Stimulated activated CD4-positive, alpha-beta T cell treated with anti-CD3 and anti-CD28 coated beads, TNF-alpha, amount 100 ng/mL, for 24 hours (primary cell): ENCODE measurements around the gene GPC5.

Experiments used
- DNase-seq, 3 experiments: peaks; one replicate each; pipeline ENCODE4 v3.0.0-alpha.2; 2020; ENCODE audit warnings: low read depth in 3 of 3

The GPC5 gene

GRCh38 chr13:91709180-91709579 lies 310.8 kb downstream of the GPC5 start:
- no peak for DNase-seq

- no peak for DNase-seq
These were observed 312.3 kb downstream of the GPC5 start for GRCh38 chr13:91710733-91711132.

GRCh38 chr13:91714855-91715254 lies 316.4 kb downstream of the GPC5 start:
- DNase-seq = no peak

GRCh38 chr13:91716436-91717065 lies 318.1 kb downstream of the GPC5 start:
- DNase-seq = no peak

- no peak for DNase-seq
These were observed 320.6 kb downstream of the GPC5 start for GRCh38 chr13:91719033-91719432.

GRCh38 chr13:91721413-91721812 lies 323.0 kb downstream of the GPC5 start:
- no peak for DNase-seq

- no peak for DNase-seq
These were observed 324.0 kb downstream of the GPC5 start for GRCh38 chr13:91722267-91722884.

GRCh38 chr13:91724591-91724990 lies 326.2 kb downstream of the GPC5 start:
- DNase-seq = no peak

- no peak for DNase-seq
These were observed 327.2 kb downstream of the GPC5 start for GRCh38 chr13:91725646-91726045.

GRCh38 chr13:91726671-91727070 lies 328.2 kb downstream of the GPC5 start:
- DNase-seq = no peak

GRCh38 chr13:91729859-91730258 lies 331.4 kb downstream of the GPC5 start:
- DNase-seq = no peak

- no peak for DNase-seq
These were observed 341.3 kb downstream of the GPC5 start for GRCh38 chr13:91739751-91740150.

GRCh38 chr13:91740756-91741155 lies 342.3 kb downstream of the GPC5 start:
- DNase-seq = no peak

- DNase-seq = no peak
These were observed 343.5 kb downstream of the GPC5 start for GRCh38 chr13:91741925-91742324.

GRCh38 chr13:91744284-91744683 lies 345.9 kb downstream of the GPC5 start:
- DNase-seq = no peak

GRCh38 chr13:91745967-91746366 lies 347.5 kb downstream of the GPC5 start:
- no peak for DNase-seq

GRCh38 chr13:91747186-91747585 lies 348.8 kb downstream of the GPC5 start:
- no peak for DNase-seq

GRCh38 chr13:91748416-91749089 lies 350.1 kb downstream of the GPC5 start:
- no peak for DNase-seq

- no peak for DNase-seq
These were observed 360.3 kb downstream of the GPC5 start for GRCh38 chr13:91758724-91759123.

- DNase-seq = no peak
These were observed 364.5 kb downstream of the GPC5 start for GRCh38 chr13:91762957-91763356.

GRCh38 chr13:91764527-91764926 lies 366.1 kb downstream of the GPC5 start:
- no peak for DNase-seq

GRCh38 chr13:91767651-91768050 lies 369.2 kb downstream of the GPC5 start:
- DNase-seq = no peak

GRCh38 chr13:91768746-91769145 lies 370.3 kb downstream of the GPC5 start:
- DNase-seq = no peak
